Measurements from ENCODE around the gene KCNQ1. TPM values are rescaled to one million over a fixed set of nuclear protein-coding genes. Genes with fewer than 3 reads are reported as not detected.

KCNQ1 gene
- total RNA-seq, 1 donor from 2014 or later: 8.5 TPM

GRCh38 chr11:2412323-2412722 is 32.5 kb upstream of the KCNQ1 start:
- DNase-seq (ENCODE audit: low spot score in 2 of 2, unreplicated experiment in 2 of 2): no peak
- Mint-ChIP-seq H3K4me1 (peaks cover 45% of the 10 kb centered on the region), H3K27me3 (ENCODE audit: low read depth) (no peaks in the 10 kb centered on the region), H3K4me3 (no peak overlapping the region), H3K27ac (peak overlapping the region; percentile 71), H3K9me3 (no peaks in the 10 kb centered on the region), H3K36me3 (no peaks in the 10 kb centered on the region)
- TF ChIP-seq, protein P1, sequence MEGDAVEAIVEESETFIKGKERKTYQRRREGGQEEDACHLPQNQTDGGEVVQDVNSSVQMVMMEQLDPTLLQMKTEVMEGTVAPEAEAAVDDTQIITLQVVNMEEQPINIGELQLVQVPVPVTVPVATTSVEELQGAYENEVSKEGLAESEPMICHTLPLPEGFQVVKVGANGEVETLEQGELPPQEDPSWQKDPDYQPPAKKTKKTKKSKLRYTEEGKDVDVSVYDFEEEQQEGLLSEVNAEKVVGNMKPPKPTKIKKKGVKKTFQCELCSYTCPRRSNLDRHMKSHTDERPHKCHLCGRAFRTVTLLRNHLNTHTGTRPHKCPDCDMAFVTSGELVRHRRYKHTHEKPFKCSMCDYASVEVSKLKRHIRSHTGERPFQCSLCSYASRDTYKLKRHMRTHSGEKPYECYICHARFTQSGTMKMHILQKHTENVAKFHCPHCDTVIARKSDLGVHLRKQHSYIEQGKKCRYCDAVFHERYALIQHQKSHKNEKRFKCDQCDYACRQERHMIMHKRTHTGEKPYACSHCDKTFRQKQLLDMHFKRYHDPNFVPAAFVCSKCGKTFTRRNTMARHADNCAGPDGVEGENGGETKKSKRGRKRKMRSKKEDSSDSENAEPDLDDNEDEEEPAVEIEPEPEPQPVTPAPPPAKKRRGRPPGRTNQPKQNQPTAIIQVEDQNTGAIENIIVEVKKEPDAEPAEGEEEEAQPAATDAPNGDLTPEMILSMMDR (IDR thresholded peaks at IDR 0.05; ENCODE audit: unreplicated experiment): no peak

GRCh38 chr11:2413742-2414579 is 30.8 kb upstream of the KCNQ1 start:
- Mint-ChIP-seq H3K4me3 (no peak overlapping the region), H3K27ac (no peak overlapping the region)

DNA sequence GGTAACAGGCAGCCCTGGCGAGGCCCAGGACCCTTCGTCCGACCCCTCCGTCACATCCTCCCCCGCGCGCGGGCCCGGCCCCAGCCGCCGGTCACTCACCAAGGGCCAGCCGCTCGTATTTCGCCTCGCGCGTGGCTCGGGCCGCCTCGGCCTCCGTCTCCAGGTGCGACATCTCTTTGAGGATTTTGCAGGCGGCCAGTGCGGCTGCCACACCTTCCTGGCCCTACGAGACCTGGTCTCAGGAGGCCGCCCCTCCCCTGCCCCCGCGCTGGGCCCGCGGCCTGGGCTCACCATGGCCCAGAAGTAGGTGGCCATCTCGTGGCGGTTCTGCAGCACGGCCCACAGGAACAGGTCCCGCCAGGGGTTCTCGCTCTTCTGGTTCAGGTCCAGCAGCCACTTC is 30.2 kb upstream of the KCNQ1 start:
- no peaks in the 10 kb centered on the region for H3K36me3 Mint-ChIP-seq
- H3K27me3 Mint-ChIP-seq (ENCODE audit: low read depth): no peaks in the 10 kb centered on the region
- H3K9me3 Mint-ChIP-seq: no peaks in the 10 kb centered on the region
- H3K4me1 Mint-ChIP-seq: peaks cover 28% of the 10 kb centered on the region
- DNase-seq (ENCODE audit: low spot score in 2 of 2, unreplicated experiment in 2 of 2): no peak
- TF ChIP-seq, protein P1 (IDR thresholded peaks at IDR 0.05; ENCODE audit: unreplicated experiment): no peak
- no peak overlapping the region for H3K27ac Mint-ChIP-seq
- no peak overlapping the region for H3K4me3 Mint-ChIP-seq

More at GRCh38 chr11:2413742-2414579, 30.8 kb upstream of the KCNQ1 start:
- H3K9me3 Mint-ChIP-seq: no peaks in the 10 kb centered on the region
- H3K27me3 Mint-ChIP-seq (ENCODE audit: low read depth): no peaks in the 10 kb centered on the region
- TF ChIP-seq, protein P1 (IDR thresholded peaks at IDR 0.05; ENCODE audit: unreplicated experiment): no peak
- peaks cover 34% of the 10 kb centered on the region for H3K4me1 Mint-ChIP-seq
- H3K36me3 Mint-ChIP-seq: no peaks in the 10 kb centered on the region
- DNase-seq (ENCODE audit: low spot score in 2 of 2, unreplicated experiment in 2 of 2): no peak

- no peak for DNase-seq (ENCODE audit: low spot score in 2 of 2, unreplicated experiment in 2 of 2)
- Mint-ChIP-seq H3K27me3 (ENCODE audit: low read depth) (no peaks in the 10 kb centered on the region), H3K36me3 (no peaks in the 10 kb centered on the region), H3K4me3 (no peak overlapping the region), H3K9me3 (no peaks in the 10 kb centered on the region), H3K27ac (peak overlapping the region; percentile 25), H3K4me1 (peaks cover 26% of the 10 kb centered on the region)
- TF ChIP-seq, protein P1 (IDR thresholded peaks at IDR 0.05; ENCODE audit: unreplicated experiment): no peak
Observed at GRCh38 chr11:2415171-2415570, 29.6 kb upstream of the KCNQ1 start.

GRCh38 chr11:2415601-2416380 is 29.0 kb upstream of the KCNQ1 start:
- peaks cover 22% of the 10 kb centered on the region for H3K4me1 Mint-ChIP-seq
- no peaks in the 10 kb centered on the region for H3K9me3 Mint-ChIP-seq
- H3K27me3 Mint-ChIP-seq (ENCODE audit: low read depth): no peaks in the 10 kb centered on the region
- no peak for DNase-seq (ENCODE audit: low spot score in 2 of 2, unreplicated experiment in 2 of 2)
- no peak overlapping the region for H3K27ac Mint-ChIP-seq
- no peaks in the 10 kb centered on the region for H3K36me3 Mint-ChIP-seq
- no peak overlapping the region for H3K4me3 Mint-ChIP-seq
- TF ChIP-seq, protein P1 (IDR thresholded peaks at IDR 0.05; ENCODE audit: unreplicated experiment): peak; percentile 29
